Adipose tissue (tissue), 3 donors: Measurements from ENCODE around the gene PHF21A. TPM values are rescaled to one million over a fixed set of nuclear protein-coding genes. Genes with fewer than 3 reads are reported as not detected.
"Not testable (repeated sequence)": the region's sequence is repeated elsewhere in the genome, so short reads cannot be mapped to it uniquely, and the experiment has no call there.

Source experiments
- H3K27ac ChIP-seq: one replicate; pipeline ENCODE4 v1.5.1; 2013; ENCODE audit warnings: low read depth, low read length
- WGBS, 3 donors: extraction: QIAGEN DNeasy Blood & Tissue Kit; methylation state at CpG; one replicate each; pipeline ENCODE4 v1.1.7; 2013; 5-methylcytosine and 5-hydroxymethylcytosine counted together
- polyA plus RNA-seq, 3 donors: library from polyadenylated mRNA; stranded (reverse); fragments of 200-250 nt; gene quantifications; one replicate each; pipeline ENCODE4 v1.2.3, GENCODE V29; 2013
- donor health status: healthy with polysubstance abuse.
- donor health status: Bipolar disorder and iron deficiency.
- donor health status: healthy.

Gene PHF21A
- polyA plus RNA-seq, 3 donors: 6.5 to 29.5 (median 14.0) TPM

DNA sequence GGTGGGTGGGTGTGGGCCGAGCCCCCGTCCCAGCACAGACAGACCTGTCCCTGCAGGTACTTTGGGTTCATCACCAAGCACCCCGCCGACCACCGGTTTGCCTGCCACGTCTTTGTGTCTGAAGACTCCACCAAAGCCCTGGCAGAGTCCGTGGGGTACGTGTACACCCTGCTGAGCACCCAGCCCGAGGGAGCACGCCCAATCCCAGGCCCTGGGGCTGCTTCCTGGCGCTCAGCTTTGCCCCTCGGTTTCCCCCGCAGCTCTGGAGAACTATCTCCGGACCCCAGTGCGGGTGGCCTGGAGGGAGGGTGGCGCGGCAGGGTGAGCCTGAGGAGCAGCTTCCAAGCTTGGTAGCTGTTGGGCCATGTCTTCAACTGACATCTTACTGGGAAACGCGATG lies 216.2 kb downstream of the PHF21A start:
- H3K27ac ChIP-seq: no peak overlapping the region
- WGBS, 3 donors: 87 to 95% (median 94%) methylated on average over 19 of the region's 19 CpGs

DNA sequence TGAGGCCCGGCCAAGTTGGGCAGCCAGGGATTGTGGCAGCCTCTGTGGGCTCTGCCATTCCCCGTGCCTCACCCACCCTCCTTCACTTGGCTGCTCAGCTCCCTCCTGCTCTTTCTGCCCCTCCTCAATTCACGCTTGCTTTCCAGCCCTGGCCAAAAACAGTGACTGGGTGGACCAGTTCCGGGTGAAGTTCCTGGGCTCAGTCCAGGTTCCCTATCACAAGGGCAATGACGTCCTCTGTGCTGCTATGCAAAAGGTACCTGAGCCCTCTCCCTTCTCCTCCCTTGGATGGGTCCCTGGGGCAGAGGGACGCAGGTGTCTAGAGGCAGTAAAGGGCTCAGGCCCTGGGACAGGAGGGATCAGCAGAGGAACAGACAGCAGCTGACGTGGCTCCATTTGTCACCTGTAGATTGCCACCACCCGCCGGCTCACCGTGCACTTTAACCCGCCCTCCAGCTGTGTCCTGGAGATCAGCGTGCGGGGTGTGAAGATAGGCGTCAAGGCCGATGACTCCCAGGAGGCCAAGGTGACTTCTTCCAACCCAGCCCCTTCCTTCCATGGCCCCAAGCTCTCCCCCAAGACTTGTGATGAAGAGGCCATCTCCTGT lies 216.8 kb downstream of the PHF21A start:
- WGBS, 3 donors: 50 to 84% (median 84%) methylated on average over 15 of the region's 15 CpGs
- no peak overlapping the region for H3K27ac ChIP-seq

DNA sequence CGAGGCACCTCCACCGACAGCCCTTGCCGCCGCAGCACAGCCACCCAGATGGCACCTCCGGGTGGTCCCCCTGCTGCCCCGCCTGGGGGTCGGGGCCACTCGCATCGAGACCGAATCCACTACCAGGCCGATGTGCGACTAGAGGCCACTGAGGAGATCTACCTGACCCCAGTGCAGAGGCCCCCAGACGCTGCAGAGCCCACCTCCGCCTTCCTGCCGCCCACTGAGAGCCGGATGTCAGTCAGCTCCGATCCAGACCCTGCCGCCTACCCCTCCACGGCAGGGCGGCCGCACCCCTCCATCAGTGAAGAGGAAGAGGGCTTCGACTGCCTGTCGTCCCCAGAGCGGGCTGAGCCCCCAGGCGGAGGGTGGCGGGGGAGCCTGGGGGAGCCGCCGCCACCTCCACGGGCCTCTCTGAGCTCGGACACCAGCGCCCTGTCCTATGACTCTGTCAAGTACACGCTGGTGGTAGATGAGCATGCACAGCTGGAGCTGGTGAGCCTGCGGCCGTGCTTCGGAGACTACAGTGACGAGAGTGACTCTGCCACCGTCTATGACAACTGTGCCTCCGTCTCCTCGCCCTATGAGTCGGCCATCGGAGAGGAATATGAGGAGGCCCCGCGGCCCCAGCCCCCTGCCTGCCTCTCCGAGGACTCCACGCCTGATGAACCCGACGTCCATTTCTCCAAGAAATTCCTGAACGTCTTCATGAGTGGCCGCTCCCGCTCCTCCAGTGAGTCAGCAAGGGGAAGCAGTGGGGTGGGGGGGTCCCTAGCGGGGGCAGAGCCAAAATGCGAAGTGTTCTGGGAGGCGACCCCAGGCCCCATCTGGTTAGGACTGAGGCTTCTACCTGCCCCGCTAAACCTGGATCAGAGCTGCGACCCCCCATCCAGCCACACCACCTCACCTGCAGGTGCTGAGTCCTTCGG lies 218.5 kb downstream of the PHF21A start:
- H3K27ac ChIP-seq: no peak overlapping the region
- WGBS, 3 donors: 92 to 93% (median 92%) methylated on average over 56 of the region's 56 CpGs

DNA sequence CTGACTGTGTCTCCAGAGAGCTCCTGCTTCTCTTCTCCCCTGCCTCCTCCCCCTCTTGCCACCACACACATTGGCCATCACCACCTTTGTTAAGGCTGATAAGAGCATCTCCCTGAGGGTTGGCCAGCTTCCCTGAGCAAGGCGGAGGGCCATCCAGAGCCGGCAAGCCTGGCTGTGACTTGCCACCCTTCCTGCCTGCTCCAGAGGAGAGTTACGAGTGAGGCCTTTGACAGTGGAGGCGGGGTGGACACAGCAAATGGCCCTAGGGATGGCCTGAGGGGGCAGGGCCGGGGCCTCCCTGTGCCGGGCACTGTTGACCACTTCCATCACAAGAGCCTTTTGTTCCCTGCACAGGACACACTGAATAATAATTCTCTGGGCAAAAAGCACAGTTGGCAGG lies 219.6 kb downstream of the PHF21A start:
- H3K27ac ChIP-seq: no peak overlapping the region
- 76 to 89% (median 86%) methylated on average over 6 of the region's 6 CpGs for WGBS, 3 donors

DNA sequence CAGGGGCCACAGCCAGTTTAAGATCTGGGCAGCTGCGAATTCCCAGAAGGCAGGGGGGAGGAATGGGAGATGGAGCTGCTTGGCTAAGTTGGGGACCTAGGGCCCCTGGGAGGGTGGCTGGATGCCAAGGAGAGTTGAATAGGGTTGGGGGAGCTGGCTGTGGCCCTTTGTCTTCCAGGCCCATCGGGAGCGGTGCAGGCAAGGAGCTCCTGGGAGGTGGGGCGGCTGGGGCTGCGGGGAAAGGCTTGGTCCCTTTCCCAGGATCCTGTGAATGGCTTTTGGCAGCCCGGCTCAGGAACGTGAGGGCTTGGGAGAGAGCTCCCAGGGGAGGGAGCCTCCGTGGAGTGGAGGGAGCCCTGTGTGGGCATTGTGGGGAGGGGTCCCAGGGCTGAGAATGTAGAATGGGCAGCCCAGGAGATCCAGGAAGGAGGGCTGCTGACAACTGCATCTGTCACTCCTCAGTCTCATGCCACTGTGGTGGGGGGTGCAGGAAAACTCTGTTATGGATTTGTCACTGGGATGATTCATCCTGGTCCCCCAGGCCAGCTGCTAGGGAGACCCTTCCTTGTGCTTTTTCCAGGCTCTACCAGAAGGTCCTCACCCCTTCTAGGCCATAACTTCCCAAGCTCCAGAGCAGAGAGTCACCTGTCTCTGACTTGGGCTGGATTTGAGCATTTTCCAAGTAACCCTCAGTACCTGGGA lies 220.2 kb downstream of the PHF21A start:
- H3K27ac ChIP-seq: no peak overlapping the region
- WGBS, 3 donors: 13 to 39% (median 35%) methylated on average over 8 of the region's 8 CpGs

DNA sequence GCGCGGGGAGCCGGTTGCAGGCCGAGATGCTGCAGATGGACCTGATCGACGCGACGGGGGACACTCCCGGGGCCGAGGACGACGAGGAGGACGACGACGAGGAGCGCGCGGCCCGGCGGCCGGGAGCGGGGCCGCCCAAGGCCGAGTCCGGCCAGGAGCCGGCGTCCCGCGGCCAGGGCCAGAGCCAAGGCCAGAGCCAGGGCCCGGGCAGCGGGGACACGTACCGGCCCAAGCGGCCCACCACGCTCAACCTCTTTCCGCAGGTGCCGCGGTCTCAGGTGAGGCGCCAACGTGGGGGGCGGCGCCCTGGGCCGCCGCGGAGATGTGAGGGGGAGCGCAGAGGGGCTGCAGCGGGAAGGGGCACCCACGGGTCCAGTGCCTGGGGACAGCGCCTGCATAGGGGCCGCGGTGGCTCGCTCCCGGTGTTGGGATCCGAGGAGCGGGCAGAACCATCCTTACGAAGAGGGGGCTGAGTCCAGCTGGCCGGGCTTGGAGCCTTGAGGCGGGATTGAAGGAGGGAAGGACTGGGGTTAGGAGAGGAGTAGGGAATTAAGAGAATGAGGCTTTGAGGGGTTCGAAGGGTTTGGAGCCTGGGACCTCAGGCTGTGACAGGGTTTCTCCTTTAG lies 221.0 kb downstream of the PHF21A start:
- 2 to 7% (median 6%) methylated on average over 23 to 38 of the region's 59 CpGs for WGBS, 3 donors
- H3K27ac ChIP-seq: not testable (repeated sequence)

DNA sequence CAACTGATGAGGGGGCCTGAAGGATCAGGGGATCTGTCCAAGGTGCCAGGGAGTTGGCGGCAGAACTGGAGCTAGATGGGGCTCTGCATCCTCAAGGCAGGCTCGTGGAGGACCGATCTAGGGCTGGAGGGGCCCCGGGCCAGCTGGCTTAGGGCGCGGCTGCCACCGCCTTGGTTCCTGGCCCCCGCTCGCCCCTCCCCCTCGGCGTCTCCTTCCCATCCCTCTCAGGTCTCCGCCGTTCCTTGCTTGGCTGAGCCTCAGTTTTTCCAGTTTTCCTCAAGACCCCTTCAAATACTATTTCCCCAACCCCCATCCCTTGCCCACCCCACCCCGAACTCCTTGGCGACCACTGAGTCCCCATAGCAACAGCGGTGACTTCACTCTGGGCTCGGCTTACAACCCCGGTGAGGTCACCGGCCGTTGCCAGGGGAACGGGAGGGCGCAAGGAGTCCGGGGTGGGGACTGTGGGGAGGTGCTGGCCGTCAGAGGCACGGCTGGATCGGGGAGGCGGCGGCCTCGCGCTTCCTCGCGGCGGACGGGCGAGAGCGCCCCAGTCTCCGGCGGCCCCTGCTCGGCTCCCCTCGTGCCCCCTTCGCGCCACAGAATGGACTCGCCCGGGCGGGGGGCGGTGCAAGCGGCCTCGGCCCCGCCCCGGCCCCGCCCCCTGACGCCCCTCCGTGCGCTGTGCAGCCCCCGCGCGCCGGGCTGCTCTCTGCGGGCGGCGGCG lies 221.6 kb downstream of the PHF21A start:
- H3K27ac ChIP-seq: no peak overlapping the region
- WGBS, 3 donors: 1% methylated on average over 37 to 61 of the region's 62 CpGs

DNA sequence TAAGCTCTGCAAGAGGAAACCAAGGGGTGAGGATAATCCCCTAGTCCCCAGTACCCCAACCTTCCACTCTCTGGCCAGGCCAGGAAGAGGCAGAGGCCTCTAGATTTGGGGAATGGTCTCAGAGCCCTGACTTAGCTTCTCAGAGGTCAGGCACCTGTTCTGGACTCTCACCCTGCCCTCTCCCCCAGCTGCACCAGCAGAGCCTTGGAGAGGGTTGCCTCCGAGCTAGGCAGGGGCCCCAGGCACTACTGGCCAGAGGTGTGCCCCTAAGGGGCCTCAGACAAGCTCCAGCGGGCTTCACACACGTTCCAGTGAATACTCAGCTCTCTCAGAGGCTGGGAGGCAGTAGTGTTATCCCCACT lies 222.2 kb downstream of the PHF21A start:
- no peak overlapping the region for H3K27ac ChIP-seq
- 12 to 26% (median 20%) methylated on average over 3 of the region's 3 CpGs for WGBS, 3 donors

DNA sequence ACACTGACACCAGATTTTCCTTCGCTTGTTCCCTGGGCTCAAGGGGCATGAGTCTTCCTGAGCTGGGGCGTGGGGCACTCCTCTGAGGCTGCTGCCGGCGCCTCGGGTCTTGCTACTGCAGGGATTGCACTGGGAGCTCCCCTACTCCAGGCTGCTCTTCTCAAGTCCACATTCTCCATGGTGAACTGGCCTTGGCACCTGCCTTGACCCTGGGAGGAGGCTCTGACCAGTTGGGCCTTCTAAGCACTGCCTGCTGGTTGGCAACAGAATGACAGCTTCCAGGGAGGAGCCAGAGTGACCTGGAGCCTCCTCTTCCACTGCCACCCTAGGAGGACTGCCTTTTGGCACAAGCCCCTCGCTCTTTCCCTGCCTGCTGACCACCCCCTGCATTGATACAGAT lies 223.7 kb downstream of the PHF21A start:
- no peak overlapping the region for H3K27ac ChIP-seq
- WGBS, 3 donors: 91 to 97% (median 91%) methylated on average over 6 of the region's 6 CpGs

DNA sequence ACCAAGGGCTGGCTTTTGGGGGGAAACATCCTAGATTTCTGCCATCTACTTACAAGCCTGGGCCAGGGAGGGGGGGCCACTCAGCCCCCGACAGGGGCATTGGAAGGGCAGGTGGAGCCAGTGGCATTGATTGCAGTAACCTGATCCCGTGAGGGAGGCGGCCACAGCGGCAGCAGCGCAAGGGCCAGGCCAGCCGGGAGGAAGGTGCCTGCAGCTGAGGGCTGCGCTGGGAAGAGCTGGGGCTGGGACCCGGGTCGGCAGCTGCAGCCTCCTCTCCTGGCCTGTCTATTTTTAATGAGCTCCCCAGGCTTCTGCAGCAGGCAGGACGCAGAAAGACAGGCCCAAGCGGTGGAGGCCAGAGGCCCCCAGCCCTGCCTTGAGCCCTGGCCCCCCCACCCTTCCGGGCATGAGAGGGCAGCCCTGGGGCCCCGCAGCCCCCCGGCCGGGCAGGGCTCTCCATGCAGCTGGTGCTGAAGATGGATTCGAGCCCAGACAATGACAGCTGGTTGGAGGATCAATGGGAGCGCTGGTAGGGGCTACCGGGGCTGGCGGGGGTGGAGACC lies 224.8 kb downstream of the PHF21A start:
- 15 to 27% (median 25%) methylated on average over 16 to 19 of the region's 19 CpGs for WGBS, 3 donors

DNA sequence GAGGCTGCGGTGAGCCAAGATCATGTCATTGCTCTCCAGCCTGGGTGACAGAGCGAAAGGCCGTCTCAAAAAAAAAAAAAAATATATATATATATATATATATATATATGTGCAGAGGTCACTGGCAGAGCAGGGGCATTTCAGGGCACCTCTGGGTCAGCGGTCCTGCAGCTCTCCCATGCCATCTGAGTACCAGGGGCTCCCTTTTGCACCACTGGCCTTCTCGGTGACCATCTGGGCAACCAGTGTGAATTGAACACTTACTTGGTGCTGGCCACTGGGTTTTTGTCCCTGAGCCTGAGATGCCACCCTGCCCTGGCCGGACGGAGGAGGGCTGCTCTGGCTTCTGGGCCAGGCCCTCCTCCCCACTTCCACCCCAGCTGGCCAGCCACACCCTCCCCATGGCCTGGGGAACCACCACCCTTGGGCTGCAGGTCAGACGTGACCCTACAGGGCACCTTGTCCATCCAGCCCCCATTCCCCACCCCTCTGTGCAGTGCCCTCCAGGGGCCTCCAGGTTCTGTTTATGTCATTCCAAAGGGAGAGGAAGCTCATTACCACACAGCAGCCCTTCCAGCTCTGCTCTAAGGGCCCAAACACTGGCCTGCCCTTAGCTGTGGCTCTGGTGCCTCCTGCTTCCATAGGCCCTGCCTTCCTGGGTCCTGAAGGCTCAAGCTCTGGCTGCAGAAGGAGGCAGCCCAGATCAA lies 225.5 kb downstream of the PHF21A start:
- H3K27ac ChIP-seq: no peak overlapping the region
- WGBS, 3 donors: 88 to 97% (median 94%) methylated on average over 7 to 8 of the region's 8 CpGs

More for the DNA sequence above, 224.8 kb downstream of the PHF21A start:
- H3K27ac ChIP-seq: no peak overlapping the region

DNA sequence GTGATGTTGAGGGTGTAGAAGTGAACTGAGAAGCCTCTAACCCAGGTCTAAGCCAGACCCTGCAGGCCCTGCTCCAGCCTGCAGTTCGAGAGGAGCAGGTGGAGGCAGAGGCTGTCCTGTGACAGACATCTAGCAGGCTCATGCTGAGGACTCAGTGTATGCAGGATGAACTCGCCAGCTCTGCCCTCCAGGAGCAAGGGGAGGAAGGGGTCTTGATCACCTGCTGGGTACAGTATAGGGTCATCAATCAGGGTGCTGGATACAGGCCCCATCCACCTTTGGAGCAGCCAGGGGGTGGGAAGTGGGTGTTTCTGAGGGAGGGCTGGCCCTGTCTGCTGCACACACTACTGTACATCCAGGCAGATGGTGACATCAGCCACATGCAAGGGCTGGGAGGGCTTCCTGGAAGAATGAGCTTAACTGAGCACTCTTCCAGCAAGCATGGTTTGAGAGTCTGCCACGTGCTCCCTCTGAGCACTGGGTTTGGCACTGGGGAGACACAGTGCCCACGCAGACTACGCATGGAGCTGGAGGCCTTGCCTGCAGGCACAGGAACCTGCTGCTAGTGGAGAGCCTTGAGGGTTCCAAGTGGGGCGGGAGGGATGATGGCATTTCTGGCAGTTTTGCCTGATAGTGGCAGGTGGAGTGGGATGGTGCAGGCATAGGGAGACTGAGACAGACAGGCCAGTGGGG lies 226.6 kb downstream of the PHF21A start:
- H3K27ac ChIP-seq: no peak overlapping the region
- 80 to 88% (median 87%) methylated on average over 6 of the region's 6 CpGs for WGBS, 3 donors

DNA sequence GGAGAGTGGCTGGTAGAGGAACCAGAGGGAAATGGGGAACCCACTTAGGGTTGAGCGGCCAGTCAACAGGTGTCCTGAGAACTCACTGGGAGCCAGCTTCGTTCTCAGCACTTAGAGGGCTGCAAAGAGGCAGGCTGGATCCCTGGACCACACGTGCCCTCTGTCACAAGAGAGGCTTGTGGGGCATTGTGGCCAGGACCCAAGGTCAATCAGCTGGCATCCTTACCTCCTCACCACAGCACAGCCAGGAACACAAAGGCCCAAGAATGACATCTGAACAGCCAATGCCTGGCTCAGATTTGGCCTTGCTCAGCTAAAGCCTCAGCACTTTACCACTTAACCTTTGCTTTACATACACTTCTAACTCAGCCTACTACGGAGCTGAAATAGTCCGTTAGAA lies 228.4 kb downstream of the PHF21A start:
- H3K27ac ChIP-seq: no peak overlapping the region
- 75 to 83% (median 81%) methylated on average over 5 of the region's 5 CpGs for WGBS, 3 donors

DNA sequence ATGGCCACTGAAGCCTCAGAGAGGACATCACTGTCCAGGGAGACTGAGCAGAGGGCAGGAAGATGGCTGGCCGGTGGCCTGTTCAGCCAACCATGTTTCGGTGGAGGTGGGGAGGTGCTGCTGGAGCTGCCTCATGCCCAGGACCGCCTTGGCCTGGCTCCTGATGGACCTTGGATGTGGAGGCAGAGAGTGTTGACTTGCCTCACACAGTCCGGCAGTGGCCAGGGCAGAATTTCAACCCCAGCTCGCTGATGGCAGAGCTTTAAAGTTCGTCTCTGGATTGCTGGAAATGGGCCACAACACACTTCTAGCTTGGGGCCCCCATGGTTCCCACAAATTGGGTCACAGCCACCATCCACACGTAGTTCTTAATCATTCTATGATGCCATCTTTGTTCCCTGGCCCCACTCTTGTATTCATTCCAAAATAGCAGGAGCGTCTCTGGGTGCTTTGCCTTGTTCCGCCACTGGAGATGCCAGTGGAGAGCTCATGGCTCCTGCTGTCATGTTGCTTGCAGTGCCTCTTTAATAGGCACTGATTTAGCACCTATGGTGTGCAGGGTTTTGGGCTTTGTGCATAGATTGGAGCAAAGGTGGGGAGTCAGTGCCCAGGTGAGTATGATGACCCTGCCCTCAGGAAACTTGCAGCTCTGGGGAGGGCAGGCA lies 230.2 kb downstream of the PHF21A start:
- H3K27ac ChIP-seq: no peak overlapping the region
- WGBS, 3 donors: 84 to 87% (median 86%) methylated on average over 9 of the region's 9 CpGs

DNA sequence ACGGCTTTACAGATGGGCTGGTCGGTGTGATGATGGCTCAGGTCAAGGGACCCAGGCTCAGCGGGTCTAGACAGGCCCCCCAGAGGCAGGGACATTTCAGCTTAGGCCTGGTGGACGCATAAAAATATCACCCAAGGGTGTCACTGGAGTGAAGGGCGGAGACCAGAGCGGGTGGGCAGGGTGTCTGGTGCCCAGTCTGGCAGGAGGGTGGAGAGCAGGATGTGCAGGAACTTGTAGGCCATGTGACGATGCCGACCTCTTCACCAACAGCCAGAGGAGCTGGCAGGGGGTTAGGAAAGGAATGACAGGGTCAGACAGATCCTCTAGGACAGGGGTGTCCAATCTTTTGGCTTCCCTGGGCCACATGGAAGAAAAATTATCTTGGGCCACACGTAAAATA lies 231.3 kb downstream of the PHF21A start:
- 90 to 92% (median 92%) methylated on average over 9 of the region's 9 CpGs for WGBS, 3 donors
- no peak overlapping the region for H3K27ac ChIP-seq

DNA sequence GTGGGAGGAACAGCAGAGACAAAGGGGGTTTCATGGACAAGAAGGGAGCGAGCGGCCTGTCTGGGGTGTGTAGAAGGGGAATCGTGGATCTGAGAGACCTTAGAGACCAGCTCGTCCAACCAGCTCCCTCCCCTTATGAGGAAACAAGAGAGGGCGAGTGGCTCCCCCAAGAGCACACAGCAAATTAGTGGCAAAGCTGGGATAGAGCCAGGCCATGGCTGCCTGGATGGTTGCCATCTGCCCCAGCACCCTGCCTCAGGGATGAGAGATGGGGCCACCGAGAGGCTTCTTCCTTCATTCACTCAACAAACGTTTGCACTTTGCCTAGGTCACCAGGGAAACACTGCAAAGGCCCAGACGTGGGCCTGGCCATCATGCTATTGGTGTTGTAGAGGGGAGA lies 231.7 kb downstream of the PHF21A start:
- WGBS, 3 donors: 84 to 88% (median 87%) methylated on average over 8 of the region's 8 CpGs

More for the DNA sequence above, 231.7 kb downstream of the PHF21A start:
- H3K27ac ChIP-seq: no peak overlapping the region
